SK-N-SH (cell line): ENCODE data around the gene METTL15. TPM values are rescaled to one million over a fixed set of nuclear protein-coding genes. Genes with fewer than 3 reads are reported as not detected.

Experiments used
- CTCF ChIA-PET: fragments of 300-600, 350-600 bp; formaldehyde crosslinking; extraction: SDS; loops from one replicate; lab custom pipeline; 2021; lab: Yijun Ruan, JAX
- POLR2A ChIA-PET: fragments of 350-600 bp; sonication (Branson Sonifier 250); formaldehyde crosslinking; extraction: SDS; loops from one replicate; lab custom pipeline; 2020; ENCODE audit warnings: antibody characterized with exemption, inconsistent platforms; lab: Yijun Ruan, JAX
- DNase-seq: peaks from one replicate; pipeline ENCODE4 v3.0.0; 2012
- H2AFZ ChIP-seq: fragments of 200-600 bp; sonication (generic); 2 replicates; pipeline ENCODE4 v1.8.1; 2016; ENCODE audit warnings: antibody characterized with exemption, mild to moderate bottlenecking, low read depth
- H3F3A ChIP-seq: fragments of 200-600 bp; sonication (generic); replicated peaks from 2 replicates; pipeline ENCODE3; 2016; ENCODE audit warnings: antibody characterized with exemption, mild to moderate bottlenecking; ENCODE audit not compliant: insufficient read depth
- H3K27ac ChIP-seq, 2 experiments: fragments of 200-500 bp in 1 of 2; fragments of 200-600 bp in 1 of 2; sonication (Bioruptor generic) in 1 of 2; sonication (generic), shearing (Covaris generic) in 1 of 2; 2 replicates each; pipeline versions ENCODE4 v1.5.1 to v1.6.1; 2014 to 2016; ENCODE audit warnings: low read depth in 2 of 2, inconsistent platforms in 1 of 2, low read length in 1 of 2, mild to moderate bottlenecking in 1 of 2, mixed read lengths in 1 of 2
- H3K27me3 ChIP-seq: fragments of 200-600 bp; sonication (generic), shearing (Covaris generic); 2 replicates; pipeline ENCODE4 v1.6.1; 2016; ENCODE audit warnings: mixed run types; ENCODE audit not compliant: insufficient read depth
- H3K36me3 ChIP-seq, 2 experiments: fragments of 200-500 bp in 1 of 2; fragments of 200-600 bp in 1 of 2; sonication (Bioruptor generic) in 1 of 2; sonication (generic) in 1 of 2; replicated peaks in 1 of 2; 2 replicates each; pipeline versions ENCODE3 to v1.5.1; 2014 to 2016; ENCODE audit warnings: low read length in 1 of 2, mild to moderate bottlenecking in 1 of 2; ENCODE audit not compliant: insufficient read depth in 2 of 2, control insufficient read depth in 1 of 2
- H3K4me1 ChIP-seq, 2 experiments: fragments of 200-500 bp in 1 of 2; fragments of 200-600 bp in 1 of 2; sonication (Bioruptor generic) in 1 of 2; sonication (generic), shearing (Covaris generic) in 1 of 2; 2 replicates each; pipeline versions ENCODE4 v1.5.1 to v1.6.1; 2014 to 2016; ENCODE audit warnings: low read depth in 1 of 2, low read length in 1 of 2, mixed run types in 1 of 2; ENCODE audit not compliant: insufficient read depth in 2 of 2, control insufficient read depth in 1 of 2
- H3K4me2 ChIP-seq: fragments of 200-600 bp; sonication (generic), shearing (Covaris generic); 2 replicates; pipeline ENCODE4 v1.6.1; 2017; ENCODE audit warnings: mixed run types
- H3K4me3 ChIP-seq, 2 experiments: fragments of 200-500 bp in 1 of 2; fragments of 200-600 bp in 1 of 2; sonication (Bioruptor generic) in 1 of 2; sonication (generic), shearing (Covaris generic) in 1 of 2; 2 replicates each; pipeline versions ENCODE4 v1.5.1 to v1.8.1; 2014 to 2016; ENCODE audit warnings: low read depth in 2 of 2, inconsistent platforms in 1 of 2, low read length in 1 of 2, mild to moderate bottlenecking in 1 of 2, mixed read lengths in 1 of 2, moderate library complexity in 1 of 2
- H3K79me2 ChIP-seq: fragments of 200-600 bp; sonication (generic); 2 replicates; pipeline ENCODE4 v1.8.1; 2017; ENCODE audit warnings: mild to moderate bottlenecking; ENCODE audit not compliant: insufficient read depth
- H3K9ac ChIP-seq: fragments of 200-600 bp; sonication (generic); 2 replicates; pipeline ENCODE4 v1.6.1; 2017; ENCODE audit warnings: mixed run types
- H3K9me2 ChIP-seq: fragments of 200-600 bp; sonication (generic); 2 replicates; pipeline ENCODE4 v1.6.1; 2017; ENCODE audit warnings: mixed run types
- H3K9me3 ChIP-seq: fragments of 200-600 bp; sonication (generic); 2 replicates; pipeline ENCODE4 v1.6.1; 2017; ENCODE audit warnings: mixed run types, mild to moderate bottlenecking, moderate library complexity
- H4K20me1 ChIP-seq: fragments of 200-600 bp; sonication (generic); 2 replicates; pipeline ENCODE4 v1.6.1; 2017; ENCODE audit warnings: mild to moderate bottlenecking, mixed run types; ENCODE audit not compliant: insufficient read depth
- CHD2 ChIP-seq: fragments of 150-350 bp; IDR thresholded peaks from 2 replicates; pipeline ENCODE4 v1.6.1; 2018; ENCODE audit warnings: low read length; ENCODE audit not compliant: partially characterized antibody
- FOXJ3 ChIP-seq: sonication (generic); formaldehyde crosslinking; IDR thresholded peaks from 2 replicates; pipeline ENCODE4 v1.5.1; 2020; ENCODE audit warnings: mild to moderate bottlenecking, missing genetic modification reagents
- GABPA ChIP-seq: IDR thresholded peaks from 2 replicates; pipeline ENCODE4 v1.4.0; 2012; ENCODE audit warnings: low read depth, mild to moderate bottlenecking
- JUND ChIP-seq: IDR thresholded peaks from 2 replicates; pipeline ENCODE4 v1.4.0; 2012
- MXI1 ChIP-seq: IDR thresholded peaks from 2 replicates; pipeline ENCODE4 v1.6.1; 2012; ENCODE audit warnings: mild to moderate bottlenecking, low read depth, low read length, improper control_type of control experiment
- NFIC ChIP-seq: IDR thresholded peaks from 2 replicates; pipeline ENCODE4 v1.4.0; 2012; ENCODE audit warnings: borderline replicate concordance
- NRF1 ChIP-seq: IDR thresholded peaks from 2 replicates; pipeline ENCODE4 v1.6.1; 2012; ENCODE audit warnings: low read depth, mild to moderate bottlenecking, low read length
- RAD21 ChIP-seq: IDR thresholded peaks from 2 replicates; pipeline ENCODE4 v1.6.1; 2012; ENCODE audit warnings: mild to moderate bottlenecking, low read length
- RCOR1 ChIP-seq: fragments of 150-350 bp; IDR thresholded peaks from 2 replicates; pipeline ENCODE4 v1.6.1; 2017; ENCODE audit warnings: antibody characterized with exemption, low read length
- USF1 ChIP-seq: IDR thresholded peaks from 2 replicates; pipeline ENCODE4 v1.4.0; 2012; ENCODE audit warnings: low read depth, borderline replicate concordance
- USF2 ChIP-seq: fragments of 150-350 bp; IDR thresholded peaks from 2 replicates; pipeline ENCODE4 v1.6.1; 2017; ENCODE audit warnings: antibody characterized with exemption, low read length, low read depth, borderline replicate concordance
- YY1 ChIP-seq: IDR thresholded peaks from 2 replicates; pipeline ENCODE4 v1.4.0; 2012; ENCODE audit warnings: low read depth, mild to moderate bottlenecking
- WGBS: methylation state at CpG from one replicate; pipeline ENCODE4 v1.1.6; 2017; ENCODE audit warnings: low lambda C conversion rate; 5-methylcytosine and 5-hydroxymethylcytosine counted together
- polyA plus RNA-seq, 3 experiments: library from polyadenylated mRNA; depleted of rRNA; stranded (reverse); fragments of >200 nt; gene quantifications; 2 replicates each; pipeline ENCODE4 v1.2.3, GENCODE V29; 2012

METTL15 gene
- polyA plus RNA-seq, 1 of the 3 experiments (the other 2 are of a cell fraction), result 4.7 TPM

- Histone ChIP-seq H2AFZ (no peak overlapping the region), H3F3A (no peaks in the 10 kb centered on the region), H3K79me2 (peaks cover 63% of the 10 kb centered on the region), H3K4me2 (no peak overlapping the region), H4K20me1 (no peaks in the 10 kb centered on the region), H3K4me1 (peaks cover 4 to 19% of the 10 kb centered on the region in 2 experiments; a peak in 3 of 4 replicates), H3K9me3 (no peaks in the 10 kb centered on the region), H3K4me3 (no peak overlapping the region)
- no peak for DNase-seq
- WGBS, result 100% methylated on average over 1 of the region's 1 CpG
- TF ChIP-seq USF1, result no peak
- TF ChIP-seq JUND, result no peak
- TF ChIP-seq CHD2, result no peak
- no peak for TF ChIP-seq NFIC
- TF ChIP-seq RCOR1, result no peak
- TF ChIP-seq RAD21, result no peak
- TF ChIP-seq FOXJ3, result no peak
- TF ChIP-seq USF2, result no peak
- no peak for TF ChIP-seq MXI1
- no peak for TF ChIP-seq GABPA
- TF ChIP-seq NRF1, result no peak
- TF ChIP-seq, all 33 proteins: peak for 0
- Histone ChIP-seq H3K9ac (no peak overlapping the region), H3K27me3 (no peaks in the 10 kb centered on the region), H3K36me3 (peaks cover 30% of the 10 kb centered on the region in 2 experiments), H3K9me2 (no peaks in the 10 kb centered on the region), H3K27ac (peak overlapping the region in 1 of 2 experiments; percentile 17; a peak in 1 of 4 replicates)
- ChIA-PET POLR2A (no interaction called here), CTCF (no interaction called here)
These were observed 6.5 kb downstream of the METTL15 start for GRCh38 chr11:28114731-28115130.

- H3K27me3 ChIP-seq, result no peaks in the 10 kb centered on the region
- H3K79me2 ChIP-seq, result peaks cover 53% of the 10 kb centered on the region
- peaks cover 25 to 28% of the 10 kb centered on the region in 2 experiments for H3K36me3 ChIP-seq
- H3K27ac ChIP-seq, result no peak overlapping the region
- H3K9ac ChIP-seq, result no peak overlapping the region
- 99% methylated on average over 4 of the region's 4 CpGs for WGBS
- TF ChIP-seq USF2 (no peak), YY1 (no peak), USF1 (no peak)
- no peak overlapping the region for H3K4me3 ChIP-seq
- POLR2A ChIA-PET, result no interaction called here
- H3K4me2 ChIP-seq, result no peak overlapping the region
- no peaks in the 10 kb centered on the region for H4K20me1 ChIP-seq
- no peak for DNase-seq
- no peaks in the 10 kb centered on the region for H3K9me2 ChIP-seq
- no peak overlapping the region for H2AFZ ChIP-seq
- H3K4me1 ChIP-seq, result peaks cover 0 to 10% of the 10 kb centered on the region in 2 experiments; a peak in 2 of 4 replicates
- CTCF ChIA-PET, result no interaction called here
- no peaks in the 10 kb centered on the region for H3F3A ChIP-seq
- no peaks in the 10 kb centered on the region for H3K9me3 ChIP-seq
These were observed 9.5 kb downstream of the METTL15 start for GRCh38 chr11:28117712-28118111.
